Gastrocnemius medialis (tissue), 4 donors: ENCODE measurements around the gene ICE1.

Source experiments
- POLR2A ChIP-seq, 2 donors: fragments of 450-650 bp; IDR thresholded peaks; one replicate each; pipeline ENCODE4 v1.6.1; 2017; ENCODE audit warnings: antibody characterized with exemption in 2 of 2, mild to moderate bottlenecking in 2 of 2, moderate library complexity in 2 of 2
- TF ChIP-seq, protein P1 (sequence below), 5 experiments: fragments of 450-650 bp in 3 of 5; fragments of 200-600 bp in 2 of 5; sonication (generic) in 2 of 5; IDR thresholded peaks in 4 of 5; conservative IDR thresholded peaks in 1 of 5; 1 replicate in 4 of 5; 2 replicates in 1 of 5; pipeline ENCODE4 v1.5.1; 2016 to 2019; ENCODE audit warnings: antibody characterized with exemption in 5 of 5, mild to moderate bottlenecking in 3 of 5, moderate library complexity in 3 of 5

DNA sequence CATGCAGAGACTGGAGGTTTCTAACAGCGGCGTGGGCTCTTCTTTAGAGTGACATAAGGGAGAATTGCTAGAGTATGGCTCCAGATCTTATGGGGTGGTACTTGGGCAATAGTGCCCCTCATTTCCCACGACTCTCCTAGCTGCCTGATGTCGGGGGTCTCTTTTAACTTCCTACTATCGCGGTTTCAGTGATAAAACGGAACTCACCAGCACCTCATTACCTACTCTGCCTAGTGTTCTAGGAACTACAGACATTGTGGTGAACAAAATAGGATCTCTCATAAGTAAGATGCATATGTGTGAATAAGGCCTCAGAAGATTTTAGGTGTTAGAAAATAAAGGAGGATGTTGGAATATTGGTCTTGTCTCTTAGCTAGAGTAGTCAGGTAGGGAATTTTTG lies 1.1 kb downstream of the ICE1 start:
- TF ChIP-seq, protein P1, sequence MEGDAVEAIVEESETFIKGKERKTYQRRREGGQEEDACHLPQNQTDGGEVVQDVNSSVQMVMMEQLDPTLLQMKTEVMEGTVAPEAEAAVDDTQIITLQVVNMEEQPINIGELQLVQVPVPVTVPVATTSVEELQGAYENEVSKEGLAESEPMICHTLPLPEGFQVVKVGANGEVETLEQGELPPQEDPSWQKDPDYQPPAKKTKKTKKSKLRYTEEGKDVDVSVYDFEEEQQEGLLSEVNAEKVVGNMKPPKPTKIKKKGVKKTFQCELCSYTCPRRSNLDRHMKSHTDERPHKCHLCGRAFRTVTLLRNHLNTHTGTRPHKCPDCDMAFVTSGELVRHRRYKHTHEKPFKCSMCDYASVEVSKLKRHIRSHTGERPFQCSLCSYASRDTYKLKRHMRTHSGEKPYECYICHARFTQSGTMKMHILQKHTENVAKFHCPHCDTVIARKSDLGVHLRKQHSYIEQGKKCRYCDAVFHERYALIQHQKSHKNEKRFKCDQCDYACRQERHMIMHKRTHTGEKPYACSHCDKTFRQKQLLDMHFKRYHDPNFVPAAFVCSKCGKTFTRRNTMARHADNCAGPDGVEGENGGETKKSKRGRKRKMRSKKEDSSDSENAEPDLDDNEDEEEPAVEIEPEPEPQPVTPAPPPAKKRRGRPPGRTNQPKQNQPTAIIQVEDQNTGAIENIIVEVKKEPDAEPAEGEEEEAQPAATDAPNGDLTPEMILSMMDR (IDR thresholded peaks at IDR 0.05 in 4 of 5, conservative IDR thresholded peaks at IDR 0.05 in 1 of 5), result no peak
- no peak for TF ChIP-seq POLR2A (IDR thresholded peaks at IDR 0.05)
